WTC11 (cell line): ENCODE measurements around the gene RFNG. TPM values are rescaled to one million over a fixed set of nuclear protein-coding genes. Genes with fewer than 3 reads are reported as not detected.

Experiments
- ATAC-seq: fragments of 200-7000 bp; cut with Tn5 transposase; 2 replicates; pipeline ENCODE4 v1.10.0; 2021; ENCODE audit warnings: mild to moderate bottlenecking, moderate library complexity
- CTCF ChIA-PET: fragments of 300-600 bp; sonication (Branson Sonifier 250); formaldehyde crosslinking; loops from one replicate; lab custom pipeline; 2021; ENCODE audit warnings: antibody characterized with exemption; lab: Charles Lee
- POLR2A ChIA-PET: fragments of 350-600 bp; sonication (Branson Sonifier 250); formaldehyde crosslinking; loops from one replicate; lab custom pipeline; 2021; ENCODE audit warnings: antibody characterized with exemption; lab: Charles Lee
- DNase-seq: peaks from one replicate; pipeline ENCODE4 v3.0.0; 2021; ENCODE audit warnings: low spot score
- H3K27ac Mint-ChIP-seq: 2 replicates; pipeline ENCODE4 v1.8.0; 2021; ENCODE audit warnings: mixed read lengths
- H3K27me3 Mint-ChIP-seq: 2 replicates; pipeline ENCODE4 v1.8.0; 2021; ENCODE audit warnings: low read depth, mild to moderate bottlenecking, moderate library complexity, mixed read lengths
- H3K36me3 Mint-ChIP-seq: 2 replicates; pipeline ENCODE4 v1.8.0; 2021; ENCODE audit warnings: mixed read lengths
- H3K4me1 Mint-ChIP-seq: 2 replicates; pipeline ENCODE4 v1.8.0; 2022; ENCODE audit warnings: mixed read lengths
- H3K4me3 Mint-ChIP-seq: 2 replicates; pipeline ENCODE4 v1.8.0; 2021; ENCODE audit warnings: mild to moderate bottlenecking, moderate library complexity, mixed read lengths
- H3K9me3 Mint-ChIP-seq: 2 replicates; pipeline ENCODE4 v1.8.0; 2021; ENCODE audit warnings: mixed read lengths
- ATF2 ChIP-seq: sonication (generic); formaldehyde crosslinking; IDR thresholded peaks from 2 replicates; pipeline ENCODE4 v1.8.1; 2022; ENCODE audit warnings: low read depth, missing genetic modification reagents, borderline replicate concordance
- CDX4 ChIP-seq: fragments of 250-450 bp; sonication (Bioruptor Pico); IDR thresholded peaks from 2 replicates; pipeline ENCODE4 v1.9.0; 2021; ENCODE audit warnings: moderate library complexity, mild to moderate bottlenecking, inconsistent platforms, borderline replicate concordance
- E2F4 ChIP-seq: sonication (generic); formaldehyde crosslinking; IDR thresholded peaks from 2 replicates; pipeline ENCODE4 v1.8.1; 2022; ENCODE audit warnings: low read depth, mild to moderate bottlenecking, moderate library complexity, missing genetic modification reagents, borderline replicate concordance
- ERG ChIP-seq: fragments of 250-450 bp; sonication (Bioruptor Pico); IDR thresholded peaks from 2 replicates; pipeline ENCODE4 v1.8.0; 2021; ENCODE audit warnings: mild to moderate bottlenecking
- ETV6 ChIP-seq: sonication (generic); formaldehyde crosslinking; IDR thresholded peaks from 2 replicates; pipeline ENCODE4 v1.8.1; 2022; ENCODE audit warnings: mild to moderate bottlenecking, missing genetic modification reagents
- IRF1 ChIP-seq: sonication (generic); formaldehyde crosslinking; IDR thresholded peaks from 2 replicates; pipeline ENCODE4 v1.8.0; 2023; ENCODE audit warnings: missing genetic modification reagents
- KAT7 ChIP-seq: sonication (generic); formaldehyde crosslinking; IDR thresholded peaks from 2 replicates; pipeline ENCODE4 v1.8.1; 2023; ENCODE audit warnings: missing genetic modification reagents, mild to moderate bottlenecking, borderline replicate concordance
- MLX ChIP-seq: sonication (generic); formaldehyde crosslinking; IDR thresholded peaks from 2 replicates; pipeline ENCODE4 v1.8.1; 2023; ENCODE audit warnings: mild to moderate bottlenecking, missing genetic modification reagents, moderate library complexity
- NFATC4 ChIP-seq: fragments of 250-450 bp; sonication (Bioruptor Pico); IDR thresholded peaks from 2 replicates; pipeline ENCODE4 v1.9.0; 2021; ENCODE audit warnings: mild to moderate bottlenecking
- NR1H2 ChIP-seq: sonication (generic); formaldehyde crosslinking; IDR thresholded peaks from 2 replicates; pipeline ENCODE4 v1.9.0; 2021; ENCODE audit warnings: mild to moderate bottlenecking, moderate library complexity, missing genetic modification reagents
- OVOL2 ChIP-seq: fragments of 250-450 bp; sonication (Bioruptor Pico); IDR thresholded peaks from 2 replicates; pipeline ENCODE4 v1.9.0; 2021; ENCODE audit warnings: mild to moderate bottlenecking, borderline replicate concordance
- SP1 ChIP-seq: sonication (generic); formaldehyde crosslinking; conservative IDR thresholded peaks from 2 replicates; pipeline ENCODE4 v1.8.1; 2022; ENCODE audit warnings: missing genetic modification reagents
- TCF7 ChIP-seq: sonication (generic); formaldehyde crosslinking; IDR thresholded peaks from 2 replicates; pipeline ENCODE4 v1.8.0; 2022; ENCODE audit warnings: mild to moderate bottlenecking, low read depth, missing genetic modification reagents, moderate library complexity
- TEAD4 ChIP-seq: sonication (generic); formaldehyde crosslinking; IDR thresholded peaks from 2 replicates; pipeline ENCODE4 v1.8.0; 2022; ENCODE audit warnings: mild to moderate bottlenecking, missing genetic modification reagents
- ZBTB21 ChIP-seq: sonication (generic); formaldehyde crosslinking; IDR thresholded peaks from 2 replicates; pipeline ENCODE4 v1.8.1; 2023; ENCODE audit warnings: mild to moderate bottlenecking, missing genetic modification reagents, borderline replicate concordance
- ZMAT4 ChIP-seq: fragments of 250-450 bp; sonication (Bioruptor Pico); IDR thresholded peaks from 2 replicates; pipeline ENCODE4 v1.9.0; 2021; ENCODE audit warnings: mild to moderate bottlenecking
- ZNF263 ChIP-seq: sonication (generic); formaldehyde crosslinking; IDR thresholded peaks from 2 replicates; pipeline ENCODE4 v1.8.1; 2022; ENCODE audit warnings: low read depth, mild to moderate bottlenecking, moderate library complexity, missing genetic modification reagents
- ZNF416 ChIP-seq: fragments of 250-450 bp; sonication (Bioruptor Pico); IDR thresholded peaks from 2 replicates; pipeline ENCODE4 v1.9.0; 2021; ENCODE audit warnings: mild to moderate bottlenecking, inconsistent platforms
- ZNF425 ChIP-seq: fragments of 250-450 bp; sonication (Bioruptor Pico); conservative IDR thresholded peaks from 2 replicates; pipeline ENCODE4 v1.9.0; 2021; ENCODE audit warnings: mild to moderate bottlenecking
- ZNF512 ChIP-seq: sonication (generic); formaldehyde crosslinking; IDR thresholded peaks from 2 replicates; pipeline ENCODE4 v1.8.1; 2022; ENCODE audit warnings: missing genetic modification reagents, borderline replicate concordance
- ZNF532 ChIP-seq: fragments of 250-450 bp; sonication (Bioruptor Pico); IDR thresholded peaks from 2 replicates; pipeline ENCODE4 v1.9.0; 2021; ENCODE audit warnings: mild to moderate bottlenecking, borderline replicate concordance
- total RNA-seq: library from RNA; stranded (reverse); gene quantifications from 3 replicates; pipeline ENCODE4 v1.2.3, GENCODE V29; 2021

RFNG gene
- total RNA-seq, 1 experiment from 2014 or later: 41.6 TPM

- POLR2A ChIA-PET: interaction anchor here (0.9 to 1.2 kb wide), 3 partner anchors 22 to 53 kb away, joined by 3 to 5 read pairs (median 4); partner anchors contain the start of genes CENPX, FASN and LRRC45
- peak; percentile 60 for TF ChIP-seq ERG (CRISPR knock-in tag)
- TF ChIP-seq ETV6 (CRISPR knock-in tag): no peak
- TF ChIP-seq MLX (CRISPR knock-in tag): no peak
- TF ChIP-seq KAT7: no peak
- TF ChIP-seq SP1 (CRISPR knock-in tag): no peak
- TF ChIP-seq NFATC4 (CRISPR knock-in tag): peak; percentile 35; the same call in 1 of the 2 replicates
- no peak for TF ChIP-seq ZBTB21 (CRISPR knock-in tag)
- TF ChIP-seq IRF1 (CRISPR knock-in tag): no peak
- peak; percentile 77; the same call in 1 of the 2 replicates for TF ChIP-seq ZNF416 (CRISPR knock-in tag)
- TF ChIP-seq ZNF512 (CRISPR knock-in tag): no peak
- no peak for TF ChIP-seq OVOL2 (CRISPR knock-in tag)
- TF ChIP-seq E2F4 (CRISPR knock-in tag): no peak
- no peak for TF ChIP-seq ATF2 (CRISPR knock-in tag)
- TF ChIP-seq TEAD4 (CRISPR knock-in tag): no peak
- TF ChIP-seq TCF7: no peak
- TF ChIP-seq ZMAT4 (CRISPR knock-in tag): no peak
- TF ChIP-seq ZNF532 (CRISPR knock-in tag): no peak
- no peak for TF ChIP-seq ZNF425 (CRISPR knock-in tag)
- TF ChIP-seq NR1H2 (CRISPR knock-in tag): no peak
- no peak for TF ChIP-seq CDX4 (CRISPR knock-in tag)
- no peak for TF ChIP-seq ZNF263
These were observed 24.6 kb upstream of the RFNG start for GRCh38 chr17:82076018-82076784.

More at GRCh38 chr17:82076018-82076784, 24.6 kb upstream of the RFNG start:
- CTCF ChIA-PET: interaction anchor here (0.6 to 4.9 kb wide), 6 partner anchors 10 to 46 kb away, joined by 3 to 37 read pairs (median 6); partner anchors contain the start of genes DCXR and RAC3
- Mint-ChIP-seq H3K27ac (peak overlapping the region; percentile 82), H3K36me3 (peaks cover 9% of the 10 kb centered on the region), H3K27me3 (peaks cover 15% of the 10 kb centered on the region), H3K9me3 (no peaks in the 10 kb centered on the region), H3K4me3 (no peak overlapping the region), H3K4me1 (no peaks in the 10 kb centered on the region)
- ATAC-seq (no peak), DNase-seq (no peak)
